RWPE1 (cell line): ENCODE measurements around the gene RGS3.

Experiments used
- CTCF ChIA-PET: fragments of 350-600 bp; sonication (Branson Sonifier 250); formaldehyde crosslinking; extraction: SDS; loops from one replicate; lab custom pipeline; 2021; lab: Yijun Ruan, JAX
- POLR2A ChIA-PET: fragments of 400-600 bp; formaldehyde crosslinking; extraction: SDS; loops from one replicate; lab custom pipeline; 2020; ENCODE audit warnings: antibody characterized with exemption; ENCODE audit not compliant: low non-redundant PET; lab: Yijun Ruan, JAX
- DNase-seq: peaks from one replicate; pipeline ENCODE4 v3.0.0; 2012; ENCODE audit warnings: low spot score
- H3K27ac ChIP-seq: fragments of 450-650 bp; 2 replicates; pipeline ENCODE4 v1.5.1; 2017
- TF ChIP-seq, protein P1 (sequence below): fragments of 450-650 bp; conservative IDR thresholded peaks from 2 replicates; pipeline ENCODE4 v1.5.1; 2017; ENCODE audit warnings: low read depth, mild to moderate bottlenecking

The RGS3 gene

DNA sequence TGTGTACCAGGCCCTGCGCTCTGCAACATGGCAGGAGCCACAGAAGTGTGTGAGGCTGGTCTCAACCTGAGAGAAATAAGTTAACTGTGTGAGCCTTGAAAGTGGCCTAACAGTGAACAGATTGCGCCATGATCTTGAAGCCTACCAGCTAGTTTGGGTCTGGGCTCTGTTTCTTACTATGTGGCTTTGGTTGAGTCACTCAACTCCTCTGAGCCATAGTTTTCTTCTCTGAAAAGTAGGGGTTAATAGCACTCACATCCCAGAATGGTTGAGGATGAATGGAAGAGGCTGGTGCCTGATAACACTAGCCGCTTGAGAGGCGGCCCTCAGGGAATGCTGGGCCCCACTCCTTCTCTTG, 121.5 kb downstream of the RGS3 start:
- no peak for DNase-seq
- TF ChIP-seq, protein P1, sequence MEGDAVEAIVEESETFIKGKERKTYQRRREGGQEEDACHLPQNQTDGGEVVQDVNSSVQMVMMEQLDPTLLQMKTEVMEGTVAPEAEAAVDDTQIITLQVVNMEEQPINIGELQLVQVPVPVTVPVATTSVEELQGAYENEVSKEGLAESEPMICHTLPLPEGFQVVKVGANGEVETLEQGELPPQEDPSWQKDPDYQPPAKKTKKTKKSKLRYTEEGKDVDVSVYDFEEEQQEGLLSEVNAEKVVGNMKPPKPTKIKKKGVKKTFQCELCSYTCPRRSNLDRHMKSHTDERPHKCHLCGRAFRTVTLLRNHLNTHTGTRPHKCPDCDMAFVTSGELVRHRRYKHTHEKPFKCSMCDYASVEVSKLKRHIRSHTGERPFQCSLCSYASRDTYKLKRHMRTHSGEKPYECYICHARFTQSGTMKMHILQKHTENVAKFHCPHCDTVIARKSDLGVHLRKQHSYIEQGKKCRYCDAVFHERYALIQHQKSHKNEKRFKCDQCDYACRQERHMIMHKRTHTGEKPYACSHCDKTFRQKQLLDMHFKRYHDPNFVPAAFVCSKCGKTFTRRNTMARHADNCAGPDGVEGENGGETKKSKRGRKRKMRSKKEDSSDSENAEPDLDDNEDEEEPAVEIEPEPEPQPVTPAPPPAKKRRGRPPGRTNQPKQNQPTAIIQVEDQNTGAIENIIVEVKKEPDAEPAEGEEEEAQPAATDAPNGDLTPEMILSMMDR = no peak
- POLR2A ChIA-PET = interaction anchor here (0.6 to 1.3 kb wide), 2 partner anchors 20 to 116 kb away, joined by 6 to 10 read pairs; no protein-coding TSS in a partner anchor
- peak overlapping the region; percentile 50 for H3K27ac ChIP-seq
- CTCF ChIA-PET = interaction anchor here (1.4 kb wide), 1 partner anchor 139 kb away, joined by 3 read pairs; no protein-coding TSS in a partner anchor

DNA sequence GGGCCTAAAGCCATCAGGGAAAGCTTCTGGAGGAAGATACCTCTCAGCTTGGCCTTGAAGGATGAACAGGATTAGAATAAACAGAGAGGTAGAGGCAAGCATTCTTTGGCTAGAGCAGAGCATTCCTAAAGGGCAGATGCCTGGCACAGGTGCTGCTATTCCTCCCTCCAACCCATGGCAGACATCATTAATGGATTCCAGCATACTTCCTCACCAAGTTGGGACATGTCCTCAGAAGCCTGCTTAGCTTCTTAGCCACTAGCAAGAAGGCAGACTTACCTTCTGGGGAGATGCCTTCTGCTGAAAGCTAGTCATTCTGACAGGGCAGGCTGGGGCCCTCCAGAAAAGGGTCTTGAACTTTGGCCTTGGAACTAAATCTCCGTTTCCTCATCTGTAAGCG, 122.0 kb downstream of the RGS3 start:
- DNase-seq = no peak
- TF ChIP-seq, protein P1 = no peak
- H3K27ac ChIP-seq = peak overlapping the region; percentile 50
- POLR2A ChIA-PET = interaction anchor here (0.6 to 1.3 kb wide), 2 partner anchors 20 to 116 kb away, joined by 6 to 10 read pairs; no protein-coding TSS in a partner anchor
- CTCF ChIA-PET = interaction anchor here (1.4 kb wide), 1 partner anchor 139 kb away, joined by 3 read pairs; no protein-coding TSS in a partner anchor

DNA sequence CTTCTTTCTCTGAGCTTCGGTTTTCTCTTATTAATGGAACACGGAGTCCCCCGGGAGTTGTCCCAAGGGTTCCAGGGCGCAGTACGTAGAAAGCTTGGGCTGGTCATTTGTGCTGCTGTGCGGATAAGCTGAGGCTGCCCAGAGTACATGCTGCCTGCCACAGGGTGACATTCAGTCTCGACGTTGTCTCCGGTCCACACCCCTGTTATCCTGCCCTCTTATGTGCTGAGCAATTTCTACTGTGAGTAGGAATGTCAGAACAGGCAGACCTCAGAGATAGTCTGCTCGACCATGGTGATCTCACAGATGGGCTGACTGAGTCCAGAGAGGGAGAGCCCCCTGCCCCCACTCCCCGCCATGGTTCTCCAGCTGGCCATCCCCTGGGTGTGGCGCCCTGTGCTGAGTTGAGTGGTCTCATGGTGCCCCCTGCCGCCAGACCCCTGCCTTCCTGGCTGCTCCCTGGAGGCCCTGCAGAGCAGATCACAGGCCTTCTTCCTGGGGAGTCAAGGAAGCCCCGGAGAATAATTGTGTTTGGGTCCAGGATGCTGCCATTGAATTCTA, 124.0 kb downstream of the RGS3 start:
- ChIA-PET CTCF (interaction anchor here (2.2 to 2.6 kb wide), 2 partner anchors 67 to 70 kb away, joined by 6 to 8 read pairs; no protein-coding TSS in a partner anchor), POLR2A (no interaction called here)
- TF ChIP-seq, protein P1 = no peak
- H3K27ac ChIP-seq = peak overlapping the region; percentile 2; the same call in 1 of the 2 replicates
- DNase-seq = no peak

DNA sequence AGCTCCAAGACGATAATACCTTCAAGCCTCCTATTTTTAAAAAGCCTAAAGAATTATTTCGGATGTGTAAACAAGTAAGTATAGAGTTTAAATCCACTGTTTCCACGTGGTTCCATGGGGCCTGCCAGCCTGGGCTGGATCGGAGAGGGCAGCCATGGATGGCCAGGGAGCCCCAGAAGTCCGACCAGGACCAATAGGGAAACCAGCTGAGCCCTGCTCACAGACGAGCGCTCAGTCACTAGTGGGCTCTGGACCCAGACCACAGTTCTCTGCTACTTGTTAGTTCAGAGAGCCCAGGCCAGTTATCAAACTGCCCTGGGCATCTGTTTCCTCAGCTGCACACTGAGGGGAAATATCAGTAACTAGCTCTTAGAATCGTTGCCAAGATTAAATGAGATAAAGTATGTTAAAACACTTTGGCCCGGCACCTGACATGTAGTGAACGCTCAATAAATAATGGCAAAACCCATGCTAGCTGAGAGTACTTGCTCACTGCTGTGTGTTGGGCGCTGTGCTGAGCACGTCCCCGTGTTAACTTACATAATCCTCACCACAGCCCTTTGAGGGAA, 124.8 kb downstream of the RGS3 start:
- no peak for DNase-seq
- TF ChIP-seq, protein P1 = no peak
- ChIA-PET POLR2A (no interaction called here), CTCF (interaction anchor here (1.0 to 2.6 kb wide), 4 partner anchors 67 to 703 kb away, joined by 4 to 14 read pairs (median 7); no protein-coding TSS in a partner anchor)
- H3K27ac ChIP-seq = peak overlapping the region; percentile 2; the same call in 1 of the 2 replicates

DNA sequence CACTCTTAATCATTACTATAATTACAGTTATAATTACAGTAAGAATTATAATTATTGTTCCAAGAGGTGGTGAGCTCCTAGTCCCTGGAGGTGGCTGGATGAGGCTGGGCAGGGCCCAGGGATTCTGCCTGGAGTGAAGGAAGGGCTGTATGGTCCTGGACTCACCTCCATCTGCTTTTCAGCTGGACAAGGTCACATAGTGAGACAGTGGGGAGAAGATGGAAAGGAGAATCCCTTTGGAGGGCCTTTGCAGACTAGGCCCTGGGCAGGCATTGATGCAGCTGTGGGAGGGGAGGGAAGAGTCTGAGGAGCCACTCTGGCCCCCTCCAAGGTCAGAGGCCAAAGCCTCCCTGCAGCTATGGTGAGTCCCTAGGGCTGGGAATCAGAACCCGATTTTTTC, 125.4 kb downstream of the RGS3 start:
- POLR2A ChIA-PET = no interaction called here
- TF ChIP-seq, protein P1 = no peak
- CTCF ChIA-PET = interaction anchor here (1.0 to 2.6 kb wide), 5 partner anchors 12 to 702 kb away, joined by 4 to 14 read pairs (median 6); no protein-coding TSS in a partner anchor
- no peak for DNase-seq
- H3K27ac ChIP-seq = peak overlapping the region; percentile 1; the same call in 1 of the 2 replicates

DNA sequence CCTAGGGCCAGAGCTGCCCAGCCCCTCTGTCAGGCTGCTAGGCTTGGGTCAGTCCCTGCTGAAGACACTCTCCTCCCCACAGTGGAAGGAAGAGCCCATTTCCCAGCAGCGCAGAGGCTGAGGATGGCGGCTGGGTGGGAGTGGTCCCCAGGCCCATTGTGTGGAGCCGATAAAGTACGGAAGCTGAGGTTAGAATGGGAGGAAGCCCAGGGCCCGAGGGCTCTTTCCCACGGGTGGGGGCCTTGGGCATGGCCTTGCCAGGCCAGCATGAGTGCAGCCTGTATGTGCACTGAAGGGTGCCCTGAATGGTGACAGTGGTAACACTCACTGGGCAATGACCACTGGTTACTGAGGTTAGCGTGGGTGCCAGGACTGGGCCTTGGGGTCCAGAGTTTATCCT, 125.9 kb downstream of the RGS3 start:
- POLR2A ChIA-PET = interaction anchor here (1.7 kb wide), 1 partner anchor 24 kb away, joined by 5 read pairs; no protein-coding TSS in a partner anchor

More for the DNA sequence above, 125.9 kb downstream of the RGS3 start:
- CTCF ChIA-PET = interaction anchor here (1.0 to 2.6 kb wide), 8 partner anchors 12 to 702 kb away, joined by 4 to 14 read pairs (median 6); no protein-coding TSS in a partner anchor
- peak overlapping the region; percentile 1; the same call in 1 of the 2 replicates for H3K27ac ChIP-seq
- no peak for DNase-seq
- TF ChIP-seq, protein P1 = no peak
